Astrocyte of the spinal cord (primary cell): ENCODE data around the gene RBMS3.

Experiments
- DNase-seq: peaks from one replicate; pipeline ENCODE4 v3.0.0; 2011; ENCODE audit warnings: low read depth, low spot score
- H3K4me3 ChIP-seq: 2 replicates; pipeline ENCODE4 v1.5.1; 2011; ENCODE audit warnings: low read depth, mild to moderate bottlenecking, low read length, moderate library complexity
- CTCF ChIP-seq: IDR thresholded peaks from 2 replicates; pipeline ENCODE4 v1.5.1; 2012; ENCODE audit warnings: low read depth, mild to moderate bottlenecking, low read length, inconsistent platforms
- in situ Hi-C: cut with HindIII; loops from 2 replicates; pipeline ENCODE4 v1.10.0; 2017; ENCODE audit warnings: low sequenced_read_pairs

Gene RBMS3

GRCh38 chr3:29720665-29721064, 439.8 kb downstream of the RBMS3 start:
- in situ Hi-C loops = no loop called here
- no peak overlapping the region for H3K4me3 ChIP-seq
- no peak for DNase-seq
- no peak for TF ChIP-seq CTCF

GRCh38 chr3:29721789-29722188, 440.9 kb downstream of the RBMS3 start:
- DNase-seq = no peak
- TF ChIP-seq CTCF = no peak
- no peak overlapping the region for H3K4me3 ChIP-seq
- in situ Hi-C loops = no loop called here

GRCh38 chr3:29731050-29731449, 450.2 kb downstream of the RBMS3 start:
- TF ChIP-seq CTCF = no peak
- no peak overlapping the region for H3K4me3 ChIP-seq
- in situ Hi-C loops = no loop called here
- no peak for DNase-seq

GRCh38 chr3:29741231-29741630, 460.4 kb downstream of the RBMS3 start:
- no peak overlapping the region for H3K4me3 ChIP-seq
- in situ Hi-C loops = no loop called here
- DNase-seq = no peak
- TF ChIP-seq CTCF = no peak

GRCh38 chr3:29745232-29745870, 464.5 kb downstream of the RBMS3 start:
- DNase-seq = no peak
- in situ Hi-C loops = no loop called here
- no peak for TF ChIP-seq CTCF
- H3K4me3 ChIP-seq = no peak overlapping the region

GRCh38 chr3:29746163-29746760, 465.4 kb downstream of the RBMS3 start:
- peak; percentile 23 for DNase-seq
- no peak for TF ChIP-seq CTCF
- in situ Hi-C loops = no loop called here
- no peak overlapping the region for H3K4me3 ChIP-seq
